ENCODE results near the gene ACTL7B. TPM values are rescaled to one million over a fixed set of nuclear protein-coding genes. Genes with fewer than 3 reads are reported as not detected.

Gene ACTL7B
- total RNA-seq, 1 donor from 2014 or later, result not detected

Other genes starting within 250 kb of the ACTL7B start
- gene ACTL7A, start 6.3 kb upstream of the ACTL7B start, total RNA-seq, result not detected in 2 replicates
- gene ELP1, start 78.1 kb upstream of the ACTL7B start, total RNA-seq, result 19.8 and 22.2 TPM in 2 replicates
- gene ABITRAM, start 78.4 kb upstream of the ACTL7B start, total RNA-seq, result 2.7 and 8.8 TPM in 2 replicates
- 174 and 182 TPM in 2 replicates for gene CTNNAL1, start 157.5 kb upstream of the ACTL7B start, total RNA-seq

Data from epithelial cell of proximal tubule (primary cell).